Gastrocnemius medialis (tissue), 4 donors: ENCODE data around the gene TUBB4B. TPM values are rescaled to one million over a fixed set of nuclear protein-coding genes. Genes with fewer than 3 reads are reported as not detected.

ENCODE experiments used
- ATAC-seq, 2 donors: fragments of 150-250 bp; one replicate each; pipeline ENCODE4 v1.9.1; 2016
- DNase-seq, 2 donors: peaks; one replicate each; pipeline ENCODE4 v3.0.0-alpha.2; 2019
- H3K27ac ChIP-seq, 4 donors: fragments of 200-600 bp; sonication (generic); 1 replicate in 1 of 4; 2 replicates in 3 of 4; pipeline ENCODE4 v1.5.1; 2016 to 2018; ENCODE audit warnings: mild to moderate bottlenecking in 2 of 4, moderate library complexity in 1 of 4
- H3K27me3 ChIP-seq, 3 donors: fragments of 200-600 bp; sonication (generic) in 2 of 3; 1 replicate in 1 of 3; 2 replicates in 2 of 3; pipeline versions ENCODE4 v1.5.1 to v1.6.0; 2016 to 2019; ENCODE audit warnings: mild to moderate bottlenecking in 1 of 3, moderate library complexity in 1 of 3
- H3K36me3 ChIP-seq, 2 donors: fragments of 200-600 bp; sonication (generic) in 1 of 2; one replicate each; pipeline ENCODE4 v1.5.1; 2017 to 2018
- H3K4me1 ChIP-seq, 2 donors: fragments of 200-600 bp; sonication (generic) in 1 of 2; one replicate each; pipeline ENCODE4 v1.5.1; 2016 to 2017; ENCODE audit warnings: mild to moderate bottlenecking in 2 of 2
- H3K4me3 ChIP-seq, 4 donors: fragments of 200-600 bp; sonication (generic) in 3 of 4; 1 replicate in 1 of 4; 2 replicates in 3 of 4; pipeline ENCODE4 v1.5.1; 2016 to 2019; ENCODE audit warnings: mild to moderate bottlenecking in 2 of 4
- H3K9me3 ChIP-seq, 3 donors: fragments of 200-600 bp; sonication (generic) in 2 of 3; 1 replicate in 1 of 3; 2 replicates in 2 of 3; pipeline ENCODE4 v1.5.1; 2016 to 2019
- POLR2A ChIP-seq, 2 donors: fragments of 450-650 bp; IDR thresholded peaks; one replicate each; pipeline ENCODE4 v1.6.1; 2017; ENCODE audit warnings: antibody characterized with exemption in 2 of 2, mild to moderate bottlenecking in 2 of 2, moderate library complexity in 2 of 2
- in situ Hi-C, 4 donors: fragments of 200-750 bp; cut with MboI; loops; one replicate each; pipeline versions ENCODE4 v1.15.0 to v1.8.0; 2017; ENCODE audit warnings: low sequenced_read_pairs in 4 of 4
- intact Hi-C: fragments of 100-400 bp; cut with DNase I; formaldehyde crosslinking; loops from one replicate; pipeline ENCODE4 v1.15.1; 2023; ENCODE audit warnings: low total_unique reads
- total RNA-seq, 4 donors: library from RNA; depleted of rRNA; stranded (reverse); fragments of >200 nt; gene quantifications; one replicate each; pipeline versions ENCODE4 v1.1.0 to v1.2.3, GENCODE V29; 2016
- TF ChIP-seq, protein P1 (sequence below), 5 experiments: fragments of 450-650 bp in 3 of 5; fragments of 200-600 bp in 2 of 5; sonication (generic) in 2 of 5; IDR thresholded peaks in 4 of 5; conservative IDR thresholded peaks in 1 of 5; 1 replicate in 4 of 5; 2 replicates in 1 of 5; pipeline ENCODE4 v1.5.1; 2016 to 2019; ENCODE audit warnings: antibody characterized with exemption in 5 of 5, mild to moderate bottlenecking in 3 of 5, moderate library complexity in 3 of 5

Gene TUBB4B
- total RNA-seq, 4 donors from 2014 or later: 222 to 495 (median 363) TPM

DNA sequence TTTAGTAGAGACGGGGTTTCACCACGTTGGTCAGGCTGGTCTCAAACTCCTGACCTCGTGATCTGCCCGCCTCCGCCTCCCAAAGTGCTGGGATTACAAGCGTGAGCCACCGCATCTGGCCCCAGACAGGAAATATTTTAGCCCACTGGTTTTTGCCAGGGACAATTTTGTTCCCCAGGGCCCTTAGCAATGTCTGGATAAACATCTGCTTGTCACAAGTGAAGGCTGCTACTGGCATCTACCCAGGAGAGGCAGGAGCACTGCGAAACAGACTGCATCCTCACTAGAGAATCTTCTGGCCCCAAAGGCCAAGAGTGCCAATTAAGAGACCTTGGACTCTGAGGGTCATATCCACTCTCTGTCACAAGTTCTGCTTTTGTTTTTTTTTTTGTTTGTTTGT, 38.1 kb upstream of the TUBB4B start:
- in situ Hi-C loops: no loop called here
- peaks cover 67 to 71% of the 10 kb centered on the region in 2 donors for H3K4me1 ChIP-seq
- H3K27me3 ChIP-seq: no peaks in the 10 kb centered on the region

DNA sequence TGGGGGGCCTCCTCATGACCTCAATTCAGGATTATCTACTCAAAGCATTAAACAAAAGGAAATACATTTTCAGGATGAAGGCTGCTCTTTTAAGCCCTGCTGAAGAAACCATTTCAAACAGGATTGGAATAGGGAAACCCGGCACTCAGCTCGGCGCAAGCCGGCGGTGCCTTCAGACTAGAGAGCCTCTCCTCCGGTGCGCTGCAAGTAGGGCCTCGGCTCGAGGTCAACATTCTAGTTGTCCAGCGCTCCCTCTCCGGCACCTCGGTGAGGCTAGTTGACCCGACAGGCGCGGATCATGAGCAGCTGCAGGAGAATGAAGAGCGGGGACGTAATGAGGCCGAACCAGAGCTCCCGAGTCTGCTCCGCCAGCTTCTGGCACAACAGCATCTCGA, 36.4 kb upstream of the TUBB4B start:
- Histone ChIP-seq H3K36me3 (no peaks in the 10 kb centered on the region), H3K9me3 (no peaks in the 10 kb centered on the region), H3K4me3 (peak overlapping the region; percentile 75 to 97 (median 90)), H3K27me3 (no peaks in the 10 kb centered on the region), H3K4me1 (peaks cover 51 to 54% of the 10 kb centered on the region in 2 donors), H3K27ac (peak overlapping the region; percentile 65 to 90 (median 78))
- in situ Hi-C loops (no loop called here), intact Hi-C loops (loop anchor here (1.0 to 5.0 kb wide), 2 partner anchors 16 to 38 kb away; partner anchors contain the start of genes ANAPC2, SSNA1 and TUBB4B)
- ATAC-seq: no peak
- TF ChIP-seq, protein P1, sequence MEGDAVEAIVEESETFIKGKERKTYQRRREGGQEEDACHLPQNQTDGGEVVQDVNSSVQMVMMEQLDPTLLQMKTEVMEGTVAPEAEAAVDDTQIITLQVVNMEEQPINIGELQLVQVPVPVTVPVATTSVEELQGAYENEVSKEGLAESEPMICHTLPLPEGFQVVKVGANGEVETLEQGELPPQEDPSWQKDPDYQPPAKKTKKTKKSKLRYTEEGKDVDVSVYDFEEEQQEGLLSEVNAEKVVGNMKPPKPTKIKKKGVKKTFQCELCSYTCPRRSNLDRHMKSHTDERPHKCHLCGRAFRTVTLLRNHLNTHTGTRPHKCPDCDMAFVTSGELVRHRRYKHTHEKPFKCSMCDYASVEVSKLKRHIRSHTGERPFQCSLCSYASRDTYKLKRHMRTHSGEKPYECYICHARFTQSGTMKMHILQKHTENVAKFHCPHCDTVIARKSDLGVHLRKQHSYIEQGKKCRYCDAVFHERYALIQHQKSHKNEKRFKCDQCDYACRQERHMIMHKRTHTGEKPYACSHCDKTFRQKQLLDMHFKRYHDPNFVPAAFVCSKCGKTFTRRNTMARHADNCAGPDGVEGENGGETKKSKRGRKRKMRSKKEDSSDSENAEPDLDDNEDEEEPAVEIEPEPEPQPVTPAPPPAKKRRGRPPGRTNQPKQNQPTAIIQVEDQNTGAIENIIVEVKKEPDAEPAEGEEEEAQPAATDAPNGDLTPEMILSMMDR (IDR thresholded peaks at IDR 0.05 in 4 of 5, conservative IDR thresholded peaks at IDR 0.05 in 1 of 5): no peak
- TF ChIP-seq POLR2A (IDR thresholded peaks at IDR 0.05): no peak
- no peak for DNase-seq

More for the DNA sequence above, 38.1 kb upstream of the TUBB4B start:
- Histone ChIP-seq H3K36me3 (no peaks in the 10 kb centered on the region), H3K9me3 (no peaks in the 10 kb centered on the region), H3K4me3 (no peak overlapping the region), H3K27ac (no peak overlapping the region)
- DNase-seq: no peak
- intact Hi-C loops: loop anchor here (5.0 kb wide), 1 partner anchor 39 kb away; the partner anchor contains the start of gene TUBB4B
- no peak for ATAC-seq
- TF ChIP-seq, protein P1 (IDR thresholded peaks at IDR 0.05 in 4 of 5, conservative IDR thresholded peaks at IDR 0.05 in 1 of 5): no peak
- TF ChIP-seq POLR2A (IDR thresholded peaks at IDR 0.05): no peak

- in situ Hi-C loops (no loop called here), intact Hi-C loops (loop anchor here (1.0 kb wide), 1 partner anchor 17 kb away; the partner anchor contains the start of genes ANAPC2 and SSNA1)
- H3K36me3 ChIP-seq: no peaks in the 10 kb centered on the region
- H3K9me3 ChIP-seq: no peaks in the 10 kb centered on the region
- TF ChIP-seq POLR2A (IDR thresholded peaks at IDR 0.05): peak; percentile 69 to 82
- TF ChIP-seq, protein P1 (IDR thresholded peaks at IDR 0.05 in 4 of 5, conservative IDR thresholded peaks at IDR 0.05 in 1 of 5): no peak
- peaks cover 49 to 52% of the 10 kb centered on the region in 2 donors for H3K4me1 ChIP-seq
- ATAC-seq (peak; percentile 62 to 68), DNase-seq (peak; percentile 78 to 79)
- H3K27ac ChIP-seq: peak within 1 kb of the TSS; percentile 65 to 90 (median 78)
- no peaks in the 10 kb centered on the region for H3K27me3 ChIP-seq
- H3K4me3 ChIP-seq: peak within 1 kb of the TSS; percentile 75 to 97 (median 90)
These were observed 35.7 kb upstream of the TUBB4B start, which contains the start of the genes NDOR1 and TMEM203 for GRCh38 chr9:137205126-137206069. Gene NDOR1, plus strand, starts transcription at chr9:137205700. Its CDS starts 78 bp downstream, at chr9:137205778. Gene TMEM203, minus strand, starts transcription at chr9:137205648. Its CDS starts 234 bp downstream, at chr9:137205414.

DNA sequence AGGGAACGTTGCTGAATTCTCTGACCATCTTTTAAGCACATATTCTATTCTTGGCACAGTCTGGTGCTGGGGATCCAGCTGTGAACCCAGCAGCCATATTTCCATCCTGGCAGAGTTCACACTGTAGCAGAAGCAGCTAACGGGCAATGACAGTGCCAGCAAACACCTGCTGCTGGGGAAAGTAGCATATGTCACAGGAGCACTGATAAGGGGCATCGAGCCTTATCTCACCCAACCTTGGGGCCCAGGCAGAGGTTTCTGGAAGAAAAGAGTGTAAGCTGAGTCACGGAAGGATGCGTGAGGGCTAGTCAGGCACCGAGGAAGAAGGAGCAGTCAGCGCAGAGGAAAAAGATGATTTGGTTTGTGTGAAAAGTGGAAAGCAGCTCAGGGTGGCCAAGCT, 34.5 kb upstream of the TUBB4B start:
- no peaks in the 10 kb centered on the region for H3K9me3 ChIP-seq
- intact Hi-C loops: no loop called here
- no peak for TF ChIP-seq POLR2A (IDR thresholded peaks at IDR 0.05)
- TF ChIP-seq, protein P1 (IDR thresholded peaks at IDR 0.05 in 4 of 5, conservative IDR thresholded peaks at IDR 0.05 in 1 of 5): no peak
- ATAC-seq (no peak), DNase-seq (no peak)
- no peak overlapping the region for H3K27ac ChIP-seq
- no peaks in the 10 kb centered on the region for H3K27me3 ChIP-seq
- in situ Hi-C loops: no loop called here
- peaks cover 43 to 46% of the 10 kb centered on the region in 2 donors for H3K4me1 ChIP-seq
- H3K4me3 ChIP-seq: peak overlapping the region; percentile 75 to 97 (median 90)
- no peaks in the 10 kb centered on the region for H3K36me3 ChIP-seq
